OCI-LY3 (cell line): ENCODE measurements around the gene RAD9B.

Experiments used
- CTCF ChIP-seq: fragments of 200-600, 300-600 bp; sonication (generic); IDR thresholded peaks from 2 replicates; pipeline ENCODE4 v1.5.1; 2014; ENCODE audit warnings: antibody characterized with exemption, low read length, low read depth
- EZH2phosphoT487 ChIP-seq: fragments of 200-600 bp; shearing (Covaris generic); IDR thresholded peaks from 2 replicates; pipeline ENCODE4 v1.6.1; 2018; ENCODE audit warnings: antibody characterized with exemption, mixed run types, low read depth

GRCh38 chr12:110465024-110465423 lies 37.1 kb upstream of the RAD9B start:
- TF ChIP-seq CTCF (no peak), EZH2phosphoT487 (no peak)
